ENCODE measurements around the gene UCK1.

The UCK1 gene

DNA sequence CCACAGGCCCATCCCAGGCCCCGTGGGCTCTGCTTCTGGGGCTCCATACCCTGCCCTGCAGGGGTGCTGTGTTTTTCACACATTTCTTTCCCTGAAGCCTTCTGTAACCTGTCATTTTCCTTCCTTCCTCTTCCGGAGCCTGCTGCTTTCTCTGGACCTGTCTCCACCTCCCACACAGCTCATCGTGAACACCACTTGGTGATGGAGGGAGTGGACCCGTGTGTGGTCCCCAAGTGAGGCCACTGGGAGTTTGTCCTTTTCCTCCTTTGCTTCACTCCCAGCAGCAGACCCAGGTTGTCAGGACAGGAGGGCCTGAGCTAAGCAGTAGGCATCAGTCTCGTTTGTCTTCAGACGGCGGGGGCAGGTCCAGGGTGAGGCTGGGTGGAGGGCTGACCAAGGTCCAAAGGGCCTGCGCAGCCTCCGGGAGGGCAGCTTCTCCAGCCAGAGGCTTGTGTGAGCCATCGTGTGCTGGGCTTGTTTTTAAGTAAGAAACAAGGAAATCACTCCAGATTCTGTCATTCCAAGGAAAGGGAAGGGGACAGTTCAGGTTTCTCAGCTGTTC lies 34.1 kb downstream of the UCK1 start:
- no peak for DNase-seq (ENCODE audit: low spot score)

DNA sequence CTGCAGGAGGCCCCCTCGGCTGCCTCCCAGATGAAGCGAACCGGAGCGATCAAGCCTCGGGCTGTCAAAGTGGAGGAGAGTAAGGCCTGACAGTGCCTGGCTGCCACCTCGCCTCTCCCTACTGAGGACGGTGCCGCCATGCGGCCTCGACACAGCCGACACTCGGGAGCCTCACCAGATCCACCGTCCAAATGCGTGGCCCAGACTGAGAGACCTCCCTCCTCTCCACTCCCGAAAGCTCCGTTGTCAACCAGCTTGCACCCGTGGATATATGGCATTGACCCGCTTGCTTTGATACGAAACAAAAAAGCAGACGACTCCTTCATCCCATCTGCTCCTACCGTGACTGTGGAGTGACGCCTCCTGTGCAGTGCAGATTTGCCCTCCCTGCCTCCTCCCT lies 35.3 kb downstream of the UCK1 start:
- no peak for DNase-seq (ENCODE audit: low spot score)

DNA sequence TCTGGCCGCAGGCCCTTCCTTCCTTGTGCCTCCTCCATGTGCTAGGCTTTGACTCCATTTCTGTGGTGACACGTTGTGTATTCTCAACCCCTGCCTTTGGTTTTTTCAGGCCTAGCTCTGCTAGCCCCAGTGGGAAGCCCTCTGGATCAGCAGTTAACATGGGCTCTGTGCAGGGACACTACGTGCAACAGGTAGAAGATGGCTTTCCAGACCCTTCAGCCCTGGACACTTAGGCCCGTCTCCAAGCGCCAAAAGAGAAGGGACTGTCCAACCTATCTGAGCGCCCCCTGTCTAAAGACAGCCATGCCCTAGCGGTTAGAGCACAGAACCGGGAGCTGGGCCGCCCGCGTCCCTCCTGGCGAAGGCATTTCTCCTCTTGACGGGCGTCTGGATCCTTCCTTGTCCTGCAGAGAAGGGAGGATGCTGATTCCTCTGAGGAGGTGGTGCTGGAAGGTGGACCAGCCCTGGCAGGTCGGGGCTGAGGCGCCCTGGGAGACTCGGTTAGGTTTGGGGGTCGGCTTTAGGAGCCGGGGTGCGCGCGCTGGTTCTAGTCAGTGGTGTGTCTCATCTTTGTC lies 36.7 kb downstream of the UCK1 start:
- DNase-seq (ENCODE audit: low spot score), result no peak

DNA sequence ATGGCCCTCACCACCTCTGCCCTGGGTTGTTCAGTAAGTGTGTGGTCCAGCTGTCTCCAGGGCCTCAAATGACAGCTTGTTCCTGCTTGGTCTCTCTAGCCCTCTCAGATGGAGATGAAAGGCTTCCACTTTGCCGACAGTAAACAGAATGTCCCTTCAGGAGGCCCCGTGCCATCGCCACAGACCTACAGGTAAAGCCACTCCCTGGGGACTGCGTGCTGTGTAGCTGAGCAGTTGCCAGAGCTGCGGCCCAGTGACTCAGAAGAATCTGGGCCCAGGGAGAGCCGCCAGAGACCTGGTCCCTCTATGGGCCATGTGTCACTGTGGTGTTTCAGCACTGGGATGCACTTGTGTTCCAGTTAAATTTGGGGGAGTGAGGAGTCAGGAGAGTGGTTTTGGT lies 39.0 kb downstream of the UCK1 start:
- no peak for DNase-seq (ENCODE audit: low spot score)

DNA sequence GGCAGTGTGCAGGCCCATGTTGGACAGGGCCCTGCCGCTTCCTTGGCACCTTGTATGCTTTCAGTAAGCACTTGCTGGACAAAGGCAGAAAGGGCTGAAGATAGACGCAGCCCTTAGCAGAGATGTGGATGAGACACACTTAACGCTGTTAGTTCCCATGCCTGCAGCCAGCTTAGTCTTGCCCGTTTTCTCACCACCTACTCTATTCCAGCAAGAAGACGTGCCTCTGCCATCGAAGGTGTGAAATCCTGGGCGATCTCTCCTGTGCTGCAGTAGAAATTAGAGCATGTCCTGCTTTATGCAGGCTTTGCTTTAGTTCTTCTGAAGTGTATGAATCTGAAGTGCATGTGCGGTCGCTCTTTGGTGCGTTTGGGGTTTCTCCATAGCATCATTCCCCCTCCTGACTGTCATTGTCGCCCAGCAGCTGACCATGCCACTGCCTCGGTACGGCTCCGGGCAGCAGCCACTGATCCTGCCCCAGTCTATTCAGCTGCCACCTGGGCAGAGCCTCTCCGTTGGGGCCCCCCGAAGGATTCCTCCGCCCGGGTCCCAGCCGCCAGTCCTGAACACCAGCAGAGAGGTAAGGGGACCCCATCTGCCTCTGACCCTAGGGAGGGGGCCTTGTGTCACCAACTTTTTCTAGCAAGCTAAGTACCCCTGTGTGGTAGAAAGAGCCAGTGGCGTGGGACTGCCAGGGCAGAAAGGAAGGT lies 39.9 kb downstream of the UCK1 start:
- no peak for DNase-seq (ENCODE audit: low spot score)

DNA sequence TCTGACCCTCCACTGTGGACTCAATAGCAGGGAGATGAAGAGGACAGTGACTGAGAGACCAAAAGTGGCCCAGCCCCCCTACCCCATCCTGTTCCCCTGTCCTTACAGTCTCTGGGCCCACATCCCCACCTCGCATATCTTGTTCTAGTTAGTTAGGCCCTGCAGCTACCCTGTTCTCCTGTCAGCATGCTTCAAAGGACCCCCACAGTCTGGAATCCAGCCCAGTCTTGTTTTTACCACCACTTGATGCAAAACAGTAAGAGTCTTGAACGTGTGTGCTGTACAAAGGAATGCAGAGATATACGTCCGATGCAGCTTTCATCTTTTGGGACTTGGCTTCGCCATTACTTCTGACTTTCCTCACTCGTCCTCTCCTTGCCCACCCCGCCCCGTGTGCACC lies 40.5 kb downstream of the UCK1 start:
- no peak for DNase-seq (ENCODE audit: low spot score)

DNA sequence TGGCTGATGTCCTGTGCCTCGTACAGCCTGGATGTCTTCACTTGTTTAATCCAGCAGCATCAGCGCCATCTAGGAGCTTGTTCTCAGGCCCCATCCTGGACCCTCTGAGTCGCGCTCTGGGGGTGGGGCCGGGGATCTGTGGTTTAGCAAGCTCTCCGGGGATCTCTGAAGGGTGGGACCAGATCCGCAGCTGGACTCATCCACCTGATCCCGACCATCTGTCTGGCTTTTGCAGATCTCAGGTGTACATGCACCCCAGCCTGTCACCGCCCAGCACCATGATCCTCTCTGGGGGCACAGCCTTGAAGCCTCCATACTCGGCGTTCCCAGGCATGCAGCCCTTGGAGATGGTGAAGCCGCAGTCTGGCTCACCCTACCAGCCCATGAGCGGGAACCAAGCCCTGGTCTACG lies 43.4 kb downstream of the UCK1 start:
- no peak for DNase-seq (ENCODE audit: low spot score)

DNA sequence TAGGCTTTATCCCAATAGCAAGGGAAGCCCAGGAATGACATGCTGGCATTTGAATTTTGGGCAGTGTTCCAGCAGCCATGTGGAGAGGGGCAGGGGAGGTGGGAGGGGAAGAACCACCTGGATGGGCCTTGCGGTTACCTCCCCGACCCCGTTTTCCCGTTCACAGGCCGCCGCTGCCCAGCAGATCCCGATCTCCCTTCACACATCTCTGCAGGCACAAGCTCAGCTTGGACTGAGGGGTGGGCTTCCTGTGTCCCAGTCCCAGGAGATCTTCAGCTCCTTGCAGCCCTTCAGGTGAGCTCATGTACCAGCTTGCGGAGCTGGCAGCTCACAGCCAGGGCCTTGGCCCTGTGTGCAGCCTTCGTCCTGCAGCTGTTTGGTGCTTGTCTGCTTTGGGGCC lies 44.1 kb downstream of the UCK1 start:
- DNase-seq (ENCODE audit: low spot score), result no peak

DNA sequence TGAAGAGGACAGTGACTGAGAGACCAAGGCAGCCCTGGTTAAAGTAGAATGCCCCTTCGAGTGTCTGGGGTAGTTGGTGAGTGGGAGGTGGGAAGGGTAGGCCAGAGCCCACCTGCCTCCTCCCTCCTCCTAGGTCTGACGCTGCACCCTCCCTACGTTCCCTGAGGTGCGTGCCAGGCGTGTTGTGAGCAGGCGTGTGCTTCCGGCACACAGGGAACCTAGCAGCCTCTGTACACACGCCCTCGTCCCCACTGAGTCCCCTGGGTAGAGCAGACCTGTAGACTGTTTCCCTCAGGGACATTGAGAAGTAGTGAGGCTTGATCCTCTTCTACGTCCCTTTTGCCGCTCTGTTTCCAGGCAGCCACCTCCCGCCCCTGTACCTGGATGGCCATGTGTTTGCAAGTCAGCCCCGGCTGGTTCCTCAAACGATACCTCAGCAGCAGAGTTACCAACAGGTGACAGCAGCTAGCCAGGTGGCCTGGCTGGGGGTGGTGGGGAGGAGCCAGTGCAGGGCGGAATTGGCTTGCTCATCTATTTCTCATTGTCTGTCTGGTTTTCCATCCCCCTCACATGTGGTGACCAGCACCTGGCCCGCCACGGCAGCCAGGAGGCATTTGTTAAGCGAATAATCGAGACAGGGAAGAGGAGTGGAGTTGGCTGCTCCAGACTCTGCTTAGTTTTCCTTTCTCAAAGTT lies 45.2 kb downstream of the UCK1 start:
- no peak for DNase-seq (ENCODE audit: low spot score)

DNA sequence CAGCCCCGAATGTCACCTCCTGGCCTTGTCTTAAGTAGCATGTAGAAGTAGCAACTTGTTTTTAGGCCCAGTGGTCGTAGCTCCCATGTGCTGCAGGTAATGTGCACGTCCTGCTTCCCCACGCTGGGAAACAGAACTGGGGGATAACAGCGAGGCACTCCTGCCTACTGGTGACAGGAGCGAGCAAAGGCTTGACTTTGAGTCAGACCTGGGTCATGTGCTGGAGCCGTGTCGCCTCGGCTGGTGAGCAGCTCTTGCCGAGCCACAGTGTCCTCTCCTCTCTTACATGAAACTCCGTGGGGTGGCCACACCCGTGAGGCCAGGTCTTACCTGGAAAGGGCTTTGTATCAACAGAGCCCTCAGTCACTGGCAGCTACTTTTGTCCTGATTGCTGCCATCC lies 45.9 kb downstream of the UCK1 start:
- DNase-seq (ENCODE audit: low spot score), result no peak

DNA sequence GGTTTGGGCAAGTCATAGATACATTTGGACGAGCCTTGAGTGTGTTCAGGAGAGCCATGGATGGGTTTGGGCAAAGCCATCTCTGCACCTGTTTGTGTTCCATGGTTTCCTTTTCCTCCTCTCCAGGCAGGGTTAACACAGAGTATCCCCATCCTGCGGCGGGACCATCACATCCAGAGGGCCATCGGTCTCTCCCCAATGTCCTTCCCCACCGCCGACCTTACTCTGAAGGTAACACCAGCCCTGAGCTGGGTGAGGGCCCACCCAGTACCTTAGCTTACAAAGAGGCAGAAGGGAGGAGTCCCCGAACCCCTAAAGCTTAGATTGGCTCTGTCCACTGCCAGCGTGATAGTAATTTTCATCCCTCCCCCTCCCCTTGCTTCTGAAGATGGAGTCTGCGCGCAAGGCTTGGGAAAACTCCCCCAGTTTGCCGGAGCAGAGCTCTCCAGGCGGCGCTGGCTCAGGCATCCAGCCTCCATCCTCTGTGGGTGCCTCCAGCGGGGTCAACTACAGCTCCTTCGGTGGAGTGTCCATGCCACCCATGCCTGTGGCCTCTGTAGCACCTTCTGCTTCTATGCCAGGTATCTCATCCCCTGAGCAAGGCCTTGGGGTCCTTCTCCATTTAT lies 46.4 kb downstream of the UCK1 start:
- no peak for DNase-seq (ENCODE audit: low spot score)

DNA sequence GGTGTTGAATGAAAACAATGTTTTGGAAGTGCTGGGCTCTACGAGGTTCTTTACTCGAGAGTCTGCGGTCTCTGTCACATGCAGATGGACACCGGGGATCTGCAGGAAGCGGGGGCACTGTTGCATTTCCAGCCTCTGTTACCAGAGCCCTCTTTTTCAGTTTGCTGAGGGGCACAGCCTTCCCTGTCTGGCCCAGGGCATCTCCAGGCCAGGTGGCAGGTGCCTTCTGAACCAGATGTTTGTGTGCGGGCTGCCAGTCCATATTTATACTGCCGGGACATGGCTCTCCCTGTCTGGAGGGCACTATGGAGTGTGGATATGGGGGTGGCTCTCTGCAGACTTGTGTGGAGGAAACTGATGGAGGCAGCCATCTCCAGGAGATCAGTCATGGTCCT lies 47.0 kb downstream of the UCK1 start:
- DNase-seq (ENCODE audit: low spot score), result no peak

DNA sequence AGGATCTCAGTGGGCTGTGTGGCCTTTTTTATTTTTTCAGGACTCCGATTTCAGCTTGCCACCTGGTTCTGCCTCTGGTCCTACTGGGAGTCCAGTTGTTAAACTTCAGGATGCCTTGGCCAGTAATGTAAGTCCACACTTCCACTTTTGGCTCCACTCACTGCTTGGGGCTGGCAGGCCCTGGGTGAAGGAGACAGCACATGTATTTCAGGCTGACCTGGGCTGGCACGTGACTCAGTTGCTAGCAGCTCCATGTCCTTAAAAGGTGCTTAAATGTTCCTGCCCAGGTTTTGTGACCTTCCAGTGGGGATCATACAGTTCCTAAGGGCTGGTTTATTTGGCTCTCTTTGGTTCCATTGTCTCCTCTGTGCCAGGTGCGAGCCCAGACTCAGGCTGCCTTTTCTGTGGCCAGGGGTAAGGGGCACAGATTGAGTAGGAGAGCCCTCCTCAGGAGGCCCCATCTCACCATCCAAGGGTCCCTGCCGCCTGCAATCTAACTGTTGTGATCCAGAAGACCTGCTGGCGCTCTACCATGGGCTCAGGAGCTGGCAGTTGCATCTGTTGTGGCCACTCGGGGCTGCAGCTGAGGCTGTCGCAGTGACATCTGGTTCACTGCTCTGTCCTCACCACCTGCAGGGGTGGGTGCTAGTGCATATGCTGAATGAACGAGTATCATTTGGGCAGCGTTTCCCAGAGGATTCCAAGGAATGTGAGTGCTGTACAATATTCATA lies 47.6 kb downstream of the UCK1 start:
- no peak for DNase-seq (ENCODE audit: low spot score)

DNA sequence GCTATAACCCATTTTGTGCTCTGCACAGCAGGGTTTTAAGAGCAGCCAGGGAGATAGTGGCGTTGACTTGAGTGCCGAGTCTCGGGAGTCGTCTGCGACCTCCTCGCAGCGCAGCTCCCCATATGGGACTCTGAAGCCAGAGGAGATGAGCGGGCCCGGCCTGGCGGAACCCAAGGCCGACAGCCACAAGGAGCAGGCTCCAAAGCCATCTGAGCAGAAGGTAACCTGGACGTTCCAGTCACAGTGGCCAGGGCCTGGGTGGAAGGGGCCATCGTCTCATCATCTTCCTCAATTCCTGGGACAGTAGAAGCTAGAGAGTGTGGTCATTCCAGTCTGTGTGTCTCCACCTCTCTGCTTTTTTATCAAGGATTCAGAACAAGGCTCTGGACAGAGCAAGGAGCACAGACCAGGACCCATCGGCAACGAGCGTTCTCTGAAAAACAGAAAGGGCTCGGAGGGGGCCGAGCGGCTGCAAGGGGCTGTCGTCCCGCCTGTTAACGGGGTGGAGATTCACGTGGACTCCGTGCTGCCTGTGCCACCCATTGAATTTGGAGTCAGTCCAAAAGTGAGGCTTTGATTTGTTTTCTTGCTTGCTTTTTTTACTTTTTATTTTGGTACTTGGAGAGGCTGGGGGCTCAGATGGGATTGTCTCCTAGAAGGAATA lies 48.6 kb downstream of the UCK1 start:
- no peak for DNase-seq (ENCODE audit: low spot score)

DNA sequence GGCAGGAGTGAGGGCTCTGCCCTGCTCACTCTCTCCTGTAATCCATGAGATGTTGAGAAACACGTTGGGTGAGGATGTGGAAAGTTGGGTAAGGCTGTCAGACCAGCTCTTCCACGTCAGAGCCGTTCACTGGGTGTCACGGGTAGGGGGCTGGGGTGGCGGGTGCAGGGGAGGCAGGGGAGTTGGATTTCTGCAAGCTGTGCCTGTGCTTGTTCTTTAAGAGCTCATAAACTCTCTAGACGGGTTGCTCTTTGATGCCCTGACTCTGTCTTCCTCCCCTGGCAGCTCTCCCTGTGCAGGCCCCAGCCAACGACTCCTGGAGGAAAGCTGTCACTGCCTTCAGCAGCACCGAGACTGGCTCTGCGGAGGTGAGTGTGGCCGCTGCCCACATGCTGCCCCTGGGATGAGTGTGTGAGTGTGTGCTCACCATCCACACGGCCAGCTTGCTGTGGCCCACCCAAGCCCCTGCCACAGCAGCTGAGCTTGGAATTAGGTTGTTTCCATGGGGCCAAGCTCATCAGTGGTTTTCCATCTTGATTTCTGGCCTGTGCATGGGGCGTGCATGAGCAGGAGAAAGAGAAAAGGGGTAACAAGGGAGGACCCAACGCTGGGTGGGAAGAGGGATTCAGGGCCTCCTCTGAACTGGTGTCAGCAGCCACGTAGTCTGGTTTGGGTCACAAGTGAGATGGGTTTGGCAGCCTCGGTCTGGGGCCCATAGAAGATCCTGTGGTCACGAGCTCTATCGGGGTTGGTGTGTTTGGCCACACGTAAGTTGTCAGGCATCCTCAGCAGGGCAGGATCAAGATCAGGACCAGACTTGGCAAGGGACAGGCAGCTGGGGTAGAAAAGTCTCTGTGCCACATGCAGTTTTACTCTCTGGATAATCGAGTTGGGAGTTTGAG lies 49.4 kb downstream of the UCK1 start:
- DNase-seq (ENCODE audit: low spot score), result no peak

DNA sequence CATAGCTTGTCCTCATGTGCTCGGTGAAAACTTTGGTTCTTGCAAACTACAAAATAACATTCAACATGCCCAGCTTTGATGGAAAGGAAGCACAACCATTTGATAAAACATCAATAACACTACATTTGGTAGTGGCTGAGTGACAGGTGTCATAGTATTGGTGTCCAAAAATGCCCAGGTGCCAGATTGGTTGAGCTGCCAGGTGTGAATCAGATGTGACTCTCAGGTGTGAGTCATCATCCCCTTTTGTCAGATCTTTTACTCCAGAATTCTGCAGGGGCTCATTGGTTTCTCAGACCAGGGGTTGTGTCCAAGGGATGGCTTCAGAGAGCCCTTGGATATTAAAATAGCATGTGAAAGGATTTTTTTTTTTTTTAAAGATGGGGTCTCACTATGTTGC lies 50.8 kb downstream of the UCK1 start:
- no peak for DNase-seq (ENCODE audit: low spot score)

DNA sequence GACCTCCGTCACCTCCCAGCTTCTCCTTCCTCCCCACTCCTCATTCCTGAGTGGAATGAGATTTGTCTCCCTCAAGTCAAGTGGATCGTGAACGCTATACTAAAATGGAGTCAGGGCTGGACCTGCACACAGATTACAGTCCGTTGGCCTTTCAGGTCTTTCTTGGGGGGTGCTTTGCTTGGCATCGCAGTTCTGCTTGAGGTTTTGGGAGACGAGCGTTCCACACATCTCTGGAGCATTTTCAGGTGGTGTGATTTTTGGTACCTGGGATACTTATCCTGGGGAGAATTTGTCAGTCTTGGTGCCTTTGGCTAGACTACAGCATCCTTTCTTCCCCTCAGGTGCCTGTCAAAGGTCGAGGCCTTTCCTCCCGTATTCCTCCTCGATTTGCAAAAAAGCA lies 52.2 kb downstream of the UCK1 start:
- no peak for DNase-seq (ENCODE audit: low spot score)

DNA sequence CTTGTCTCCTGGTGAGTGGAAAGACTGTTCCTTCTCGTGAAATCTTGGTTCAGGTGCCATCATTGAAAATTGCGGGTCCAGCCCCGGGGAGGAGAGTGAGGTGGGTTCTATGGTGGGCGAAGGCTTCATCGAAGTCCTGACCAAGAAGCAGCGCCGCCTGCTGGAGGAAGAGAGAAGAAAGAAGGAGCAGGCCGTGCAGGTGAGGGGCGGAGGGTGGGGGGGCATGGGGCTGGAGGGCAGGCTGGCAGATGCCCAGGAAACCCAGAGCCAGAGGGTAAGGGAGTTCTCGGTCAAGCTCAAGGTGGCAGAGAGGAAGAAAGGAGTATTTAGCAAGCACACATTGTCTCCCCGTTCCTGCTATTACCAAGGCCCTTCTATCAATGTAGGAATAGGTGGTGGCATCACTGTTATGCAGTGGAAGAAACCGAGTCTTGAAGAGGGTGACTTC lies 52.6 kb downstream of the UCK1 start:
- DNase-seq (ENCODE audit: low spot score), result peak; percentile 83

DNA sequence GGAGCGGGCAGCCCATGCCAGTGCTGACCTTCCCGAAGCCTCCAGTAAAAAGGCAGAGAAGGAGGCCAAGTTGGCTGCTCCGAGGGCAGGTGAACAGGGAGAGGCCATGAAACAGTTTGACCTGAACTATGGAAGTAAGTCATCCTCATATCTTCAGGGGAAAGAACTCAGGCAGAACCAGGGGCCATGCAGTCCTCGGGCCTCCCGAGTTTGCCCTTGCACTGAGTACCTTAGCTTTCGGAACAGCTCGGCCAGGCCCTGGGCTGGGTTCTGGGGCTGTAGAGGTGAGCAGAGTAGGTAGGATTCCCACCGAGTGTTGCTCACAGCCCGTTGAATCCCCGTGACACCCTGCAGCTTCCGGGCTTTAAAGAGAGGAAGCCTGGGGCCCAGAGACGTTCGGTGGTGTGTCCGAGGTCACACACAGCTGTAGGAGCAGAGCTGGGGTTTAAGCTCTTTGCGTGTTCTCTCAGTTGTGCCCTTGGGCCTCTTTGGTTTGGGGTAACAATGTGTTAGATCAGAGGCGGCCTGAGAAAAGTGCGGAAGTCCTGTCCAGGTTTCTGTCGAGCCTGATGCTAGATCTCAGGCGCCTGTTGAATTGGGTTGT lies 53.1 kb downstream of the UCK1 start:
- DNase-seq (ENCODE audit: low spot score), result no peak

DNA sequence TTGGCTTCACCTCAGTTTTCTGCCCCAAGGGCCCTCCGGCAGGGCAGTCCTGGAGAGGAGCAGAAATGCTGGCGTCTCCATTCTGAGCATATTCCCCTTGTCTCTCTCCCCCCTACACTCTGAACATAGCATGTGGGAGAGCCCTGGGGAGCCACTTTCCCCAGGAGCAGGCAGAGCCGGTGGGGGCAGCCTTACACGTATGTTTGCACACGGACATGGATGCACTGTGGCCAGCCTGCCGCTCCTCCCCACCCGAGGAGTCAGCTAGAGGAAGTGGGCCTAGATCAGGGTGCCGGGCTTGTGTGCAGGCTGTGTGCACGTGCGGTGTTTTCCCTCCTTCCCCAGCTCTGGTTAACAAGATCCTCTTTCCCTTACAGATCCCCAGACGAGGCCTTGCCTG lies 53.7 kb downstream of the UCK1 start:
- DNase-seq (ENCODE audit: low spot score), result no peak

Measured in iPS-NIHi11 (cell line).